IMR-90 (cell line): ENCODE measurements around the gene PGGHG.

Experiments
- CTCF ChIP-seq: conservative IDR thresholded peaks from 2 replicates; pipeline ENCODE4 v1.5.1; 2012; ENCODE audit warnings: mild to moderate bottlenecking, low read depth, low read length, improper control_type of control experiment
- FOS ChIP-seq: fragments of 150-350 bp; IDR thresholded peaks from 2 replicates; pipeline ENCODE4 v1.6.1; 2016; ENCODE audit warnings: low read depth, low read length
- MXI1 ChIP-seq: IDR thresholded peaks from 2 replicates; pipeline ENCODE4 v1.6.1; 2012; ENCODE audit warnings: low read depth, mild to moderate bottlenecking, low read length, moderate library complexity, borderline replicate concordance
- POLR2A ChIP-seq: IDR thresholded peaks from 2 replicates; pipeline ENCODE4 v1.6.1; 2012; ENCODE audit warnings: mild to moderate bottlenecking, low read depth, low read length
- RCOR1 ChIP-seq: IDR thresholded peaks from 2 replicates; pipeline ENCODE4 v1.6.1; 2012; ENCODE audit warnings: mild to moderate bottlenecking, low read length, improper control_type of control experiment; ENCODE audit not compliant: insufficient replicate concordance
- RFX5 ChIP-seq: IDR thresholded peaks from 2 replicates; pipeline ENCODE4 v1.8.0; 2012; ENCODE audit warnings: low read depth, mild to moderate bottlenecking, low read length, moderate library complexity
- USF2 ChIP-seq: fragments of 150-350 bp; IDR thresholded peaks from 2 replicates; pipeline ENCODE4 v1.6.1; 2017; ENCODE audit warnings: mild to moderate bottlenecking, antibody characterized with exemption, low read length, low read depth

GRCh38 chr11:267491-267994, 21.4 kb upstream of the PGGHG start:
- TF ChIP-seq POLR2A, result no peak
- TF ChIP-seq CTCF, result no peak
- no peak for TF ChIP-seq RCOR1
- TF ChIP-seq USF2, result no peak
- no peak for TF ChIP-seq MXI1
- TF ChIP-seq RFX5, result no peak
- no peak for TF ChIP-seq FOS
